ENCODE data around the gene PKNOX1. TPM values are rescaled to one million over a fixed set of nuclear protein-coding genes. Genes with fewer than 3 reads are reported as not detected.

The PKNOX1 gene
- total and polyA plus RNA-seq, 9 of the 15 experiments (the other 6 are each of a cell fraction or from before 2014, with no cell fraction given): 8.8 to 25.9 (median 13.2) TPM

- TF ChIP-seq NR4A1 (CRISPR knock-in tag; IDR thresholded peaks at IDR 0.05): no peak
- no peak; the same call in 1 of the 2 replicates for TF ChIP-seq NR4A1 (tag; IDR thresholded peaks at IDR 0.05)
- TF ChIP-seq MNT (conservative IDR thresholded peaks at IDR 0.05): peak in 1 of 2 experiments; percentile 63; a peak in 2 of 4 replicates
- no peak for TF ChIP-seq ZNF133 (CRISPR knock-in tag; IDR thresholded peaks at IDR 0.05)
- no peak for TF ChIP-seq ZNF282 (CRISPR knock-in tag; IDR thresholded peaks at IDR 0.05)
- TF ChIP-seq GATAD2B (IDR thresholded peaks at IDR 0.05; ENCODE audit: borderline replicate concordance): peak; percentile 72; the same call in 1 of the 2 replicates
- no peak for TF ChIP-seq ZNF277 (CRISPR knock-in tag; IDR thresholded peaks at IDR 0.05; ENCODE audit: borderline replicate concordance)
- no peak for TF ChIP-seq GMEB1 (CRISPR knock-in tag; IDR thresholded peaks at IDR 0.05)
- TF ChIP-seq ZC3H11A (IDR thresholded peaks at IDR 0.05; ENCODE audit: low read depth, low read length): no peak
- TF ChIP-seq HNRNPL (IDR thresholded peaks at IDR 0.05; ENCODE audit: low read depth, low read length): no peak
- TF ChIP-seq CHAMP1 (IDR thresholded peaks at IDR 0.05): no peak
- TF ChIP-seq IRF2 (CRISPR knock-in tag; IDR thresholded peaks at IDR 0.05): no peak
- TF ChIP-seq SMARCC2 (IDR thresholded peaks at IDR 0.05; ENCODE audit: low read depth): no peak
- peak; percentile 48; the same call in 1 of the 2 replicates for TF ChIP-seq NKRF (IDR thresholded peaks at IDR 0.05; ENCODE audit: borderline replicate concordance)
- no peak for TF ChIP-seq NBN (IDR thresholded peaks at IDR 0.05; ENCODE audit: low read depth)
- peak; percentile 50; the same call in 1 of the 2 replicates for TF ChIP-seq ZBTB26 (CRISPR knock-in tag; IDR thresholded peaks at IDR 0.05)
These were observed 764 bp downstream of the PKNOX1 start (continued) for GRCh38 chr21:42974832-42975820.

Measured in K562 (cell line).